HG02885 (cell line): ENCODE results near the gene TRNAU1AP.
"Not testable (repeated sequence)": the region's sequence is repeated elsewhere in the genome, so short reads cannot be mapped to it uniquely, and the experiment has no call there.

Source experiments
- ATAC-seq: cut with Tn5 transposase; IDR thresholded peaks from one replicate; pipeline ENCODE4 v1.9.1; 2021; ENCODE audit warnings: mild to moderate bottlenecking; ENCODE audit not compliant: unreplicated experiment, poor library complexity

The TRNAU1AP gene

GRCh38 chr1:28552758-28553663 is at the start of gene TRNAU1AP:
Gene TRNAU1AP, plus strand, starts transcription at chr1:28553085. Its CDS starts 26 bp downstream, at chr1:28553111.
- peak; percentile 92 for ATAC-seq

GRCh38 chr1:28503117-28503516 is 49.8 kb upstream of the TRNAU1AP start:
- no peak for ATAC-seq

GRCh38 chr1:28505406-28506187 is 47.3 kb upstream of the TRNAU1AP start, which contains the start of gene RCC1:
Gene RCC1, plus strand, starts transcription at chr1:28506043. Its CDS starts 23,824 bp downstream, at chr1:28529867.
- peak; percentile 81 for ATAC-seq

- ATAC-seq = no peak
These were observed 46.0 kb upstream of the TRNAU1AP start for GRCh38 chr1:28506907-28507246.

GRCh38 chr1:28507247-28507645 is 45.6 kb upstream of the TRNAU1AP start:
- ATAC-seq = no peak

GRCh38 chr1:28507646-28508434 is 45.0 kb upstream of the TRNAU1AP start:
- ATAC-seq = no peak

- no peak for ATAC-seq
These were observed 44.5 kb upstream of the TRNAU1AP start for GRCh38 chr1:28508435-28508754.

GRCh38 chr1:28509705-28510272 is 43.1 kb upstream of the TRNAU1AP start:
- ATAC-seq = no peak

GRCh38 chr1:28510273-28510969 is 42.5 kb upstream of the TRNAU1AP start:
- ATAC-seq = no peak

- ATAC-seq = no peak
These were observed 41.9 kb upstream of the TRNAU1AP start for GRCh38 chr1:28510970-28511440.

- no peak for ATAC-seq
These were observed 40.8 kb upstream of the TRNAU1AP start for GRCh38 chr1:28512058-28512611.

GRCh38 chr1:28514445-28514933 is 38.4 kb upstream of the TRNAU1AP start:
- ATAC-seq = not testable (repeated sequence)

GRCh38 chr1:28516518-28516956 is 36.3 kb upstream of the TRNAU1AP start:
- no peak for ATAC-seq

- no peak for ATAC-seq
These were observed 35.3 kb upstream of the TRNAU1AP start for GRCh38 chr1:28517649-28517999.

GRCh38 chr1:28518000-28518744 is 34.7 kb upstream of the TRNAU1AP start:
- ATAC-seq = peak; percentile 85

GRCh38 chr1:28518745-28519341 is 34.0 kb upstream of the TRNAU1AP start:
- peak; percentile 7 for ATAC-seq

- no peak for ATAC-seq
These were observed 32.7 kb upstream of the TRNAU1AP start for GRCh38 chr1:28519946-28520725.
